ENCODE data around the gene ZNF805.

ZNF805 gene

DNA sequence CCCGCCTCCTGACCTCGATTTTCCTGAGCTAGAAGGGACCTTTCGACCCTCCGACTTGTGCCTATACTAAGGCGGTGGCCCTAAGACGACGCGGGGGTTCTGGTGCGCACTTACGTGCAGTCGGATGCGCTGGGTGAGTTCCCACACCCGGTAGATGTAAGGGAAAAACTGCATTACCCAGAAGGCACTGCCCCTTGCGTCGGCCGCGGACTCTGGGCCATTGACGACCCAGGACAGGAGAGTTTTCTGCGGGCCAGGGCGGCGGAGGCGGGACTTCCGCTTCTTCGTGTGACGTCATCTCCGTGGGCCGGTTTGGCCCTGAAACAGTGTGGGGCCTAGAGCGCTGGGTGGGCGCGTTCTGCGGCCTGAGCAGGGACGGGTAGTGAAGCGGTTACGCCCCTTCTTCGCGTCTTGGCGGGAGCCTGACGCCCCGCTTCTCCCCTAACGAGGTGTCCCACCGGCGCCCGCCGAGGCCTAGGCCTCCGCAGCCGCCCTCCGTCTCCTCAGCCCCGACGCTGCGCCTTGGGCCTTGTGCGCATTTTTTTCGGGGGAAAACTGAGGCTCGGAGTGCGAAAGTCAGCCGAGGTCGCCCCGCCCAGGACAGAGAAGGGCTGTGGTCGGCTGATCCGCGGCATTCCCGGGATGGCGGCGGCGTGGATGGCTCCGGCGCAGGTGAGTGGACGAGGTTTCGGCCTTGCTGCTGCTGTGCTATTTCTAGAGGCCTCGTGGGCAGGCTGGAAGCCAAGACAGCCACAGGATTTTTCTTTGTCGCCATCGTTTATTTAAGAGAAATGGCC lies 39.9 kb downstream of the ZNF805 start, which contains the start of gene ZNF460:
ZNF460 (plus strand) TSS at position 321 of the 797 bp plus-strand sequence; CDS start at position 643, 322 bp downstream.
- H3F3A ChIP-seq (ENCODE audit: insufficient read depth, low read length) = no peaks in the 10 kb centered on the region
- H3K27ac ChIP-seq (ENCODE audit: low read depth, low read length, poor library complexity, severe bottlenecking) = peak within 1 kb of the TSS; percentile 92
- no peaks in the 10 kb centered on the region for H3K9me2 ChIP-seq (ENCODE audit: low read depth, low read length)
- H3K4me2 ChIP-seq (ENCODE audit: low read length) = peak within 1 kb of the TSS; percentile 99
- no peak for TF ChIP-seq EZH2 (IDR thresholded peaks at IDR 0.05; ENCODE audit: borderline replicate concordance, low read length)
- TF ChIP-seq, protein P1, sequence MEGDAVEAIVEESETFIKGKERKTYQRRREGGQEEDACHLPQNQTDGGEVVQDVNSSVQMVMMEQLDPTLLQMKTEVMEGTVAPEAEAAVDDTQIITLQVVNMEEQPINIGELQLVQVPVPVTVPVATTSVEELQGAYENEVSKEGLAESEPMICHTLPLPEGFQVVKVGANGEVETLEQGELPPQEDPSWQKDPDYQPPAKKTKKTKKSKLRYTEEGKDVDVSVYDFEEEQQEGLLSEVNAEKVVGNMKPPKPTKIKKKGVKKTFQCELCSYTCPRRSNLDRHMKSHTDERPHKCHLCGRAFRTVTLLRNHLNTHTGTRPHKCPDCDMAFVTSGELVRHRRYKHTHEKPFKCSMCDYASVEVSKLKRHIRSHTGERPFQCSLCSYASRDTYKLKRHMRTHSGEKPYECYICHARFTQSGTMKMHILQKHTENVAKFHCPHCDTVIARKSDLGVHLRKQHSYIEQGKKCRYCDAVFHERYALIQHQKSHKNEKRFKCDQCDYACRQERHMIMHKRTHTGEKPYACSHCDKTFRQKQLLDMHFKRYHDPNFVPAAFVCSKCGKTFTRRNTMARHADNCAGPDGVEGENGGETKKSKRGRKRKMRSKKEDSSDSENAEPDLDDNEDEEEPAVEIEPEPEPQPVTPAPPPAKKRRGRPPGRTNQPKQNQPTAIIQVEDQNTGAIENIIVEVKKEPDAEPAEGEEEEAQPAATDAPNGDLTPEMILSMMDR (IDR thresholded peaks at IDR 0.05; ENCODE audit: low read length) = no peak
- peak within 1 kb of the TSS; percentile 86 for H3K4me3 ChIP-seq (ENCODE audit: low read depth, low read length, poor library complexity, severe bottlenecking)
- H3K79me2 ChIP-seq (ENCODE audit: insufficient read depth, low read length) = peaks cover 32% of the 10 kb centered on the region
- peak within 1 kb of the TSS; percentile 96 for H3K9ac ChIP-seq (ENCODE audit: low read length)
- H3K27me3 ChIP-seq (ENCODE audit: insufficient read depth, low read length) = no peaks in the 10 kb centered on the region
- H2AFZ ChIP-seq (ENCODE audit: low read length) = peak within 1 kb of the TSS; percentile 47
- no peaks in the 10 kb centered on the region for H4K20me1 ChIP-seq (ENCODE audit: insufficient read depth, low read length)
- peaks cover 25% of the 10 kb centered on the region for H3K4me1 ChIP-seq (ENCODE audit: insufficient read depth, low read length, severe bottlenecking)
- H3K36me3 ChIP-seq (ENCODE audit: insufficient read depth, low read length) = peaks cover 25% of the 10 kb centered on the region
- no peaks in the 10 kb centered on the region for H3K9me3 ChIP-seq (ENCODE audit: low read length)

DNA sequence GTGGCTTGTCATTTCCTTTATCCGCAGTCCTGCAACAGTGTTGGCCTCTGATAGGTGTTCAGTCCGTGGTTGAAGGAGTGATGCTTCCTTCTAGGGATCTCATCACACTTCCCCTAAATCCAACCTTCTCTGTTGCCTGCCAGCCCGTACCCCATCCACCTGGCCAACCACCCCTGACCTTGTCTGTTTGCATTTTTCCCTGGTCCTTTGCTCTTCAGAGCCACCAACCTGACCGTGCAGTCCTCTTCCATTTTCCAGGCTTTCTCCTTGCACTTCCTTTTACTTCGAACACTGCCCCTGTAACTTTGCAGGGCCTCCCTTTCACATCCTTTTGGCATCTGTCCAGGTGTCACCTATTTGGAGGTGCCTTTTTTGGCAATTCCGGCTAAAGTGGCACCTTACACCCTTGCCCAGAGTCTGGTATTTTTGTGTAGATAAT lies 40.5 kb downstream of the ZNF805 start:
- H3K9ac ChIP-seq (ENCODE audit: low read length) = peak overlapping the region; percentile 96
- H4K20me1 ChIP-seq (ENCODE audit: insufficient read depth, low read length) = no peaks in the 10 kb centered on the region
- no peaks in the 10 kb centered on the region for H3K9me3 ChIP-seq (ENCODE audit: low read length)
- H3K4me1 ChIP-seq (ENCODE audit: insufficient read depth, low read length, severe bottlenecking) = peaks cover 25% of the 10 kb centered on the region
- peak overlapping the region; percentile 95 for H3K4me2 ChIP-seq (ENCODE audit: low read length)
- H2AFZ ChIP-seq (ENCODE audit: low read length) = no peak overlapping the region
- H3K27me3 ChIP-seq (ENCODE audit: insufficient read depth, low read length) = no peaks in the 10 kb centered on the region
- peak overlapping the region; percentile 86 for H3K4me3 ChIP-seq (ENCODE audit: low read depth, low read length, poor library complexity, severe bottlenecking)
- no peaks in the 10 kb centered on the region for H3F3A ChIP-seq (ENCODE audit: insufficient read depth, low read length)
- no peaks in the 10 kb centered on the region for H3K9me2 ChIP-seq (ENCODE audit: low read depth, low read length)
- peak overlapping the region; percentile 92 for H3K27ac ChIP-seq (ENCODE audit: low read depth, low read length, poor library complexity, severe bottlenecking)
- H3K36me3 ChIP-seq (ENCODE audit: insufficient read depth, low read length) = peaks cover 31% of the 10 kb centered on the region
- H3K79me2 ChIP-seq (ENCODE audit: insufficient read depth, low read length) = peaks cover 32% of the 10 kb centered on the region
- TF ChIP-seq EZH2 (IDR thresholded peaks at IDR 0.05; ENCODE audit: borderline replicate concordance, low read length) = no peak
- TF ChIP-seq, protein P1 (IDR thresholded peaks at IDR 0.05; ENCODE audit: low read length) = no peak

DNA sequence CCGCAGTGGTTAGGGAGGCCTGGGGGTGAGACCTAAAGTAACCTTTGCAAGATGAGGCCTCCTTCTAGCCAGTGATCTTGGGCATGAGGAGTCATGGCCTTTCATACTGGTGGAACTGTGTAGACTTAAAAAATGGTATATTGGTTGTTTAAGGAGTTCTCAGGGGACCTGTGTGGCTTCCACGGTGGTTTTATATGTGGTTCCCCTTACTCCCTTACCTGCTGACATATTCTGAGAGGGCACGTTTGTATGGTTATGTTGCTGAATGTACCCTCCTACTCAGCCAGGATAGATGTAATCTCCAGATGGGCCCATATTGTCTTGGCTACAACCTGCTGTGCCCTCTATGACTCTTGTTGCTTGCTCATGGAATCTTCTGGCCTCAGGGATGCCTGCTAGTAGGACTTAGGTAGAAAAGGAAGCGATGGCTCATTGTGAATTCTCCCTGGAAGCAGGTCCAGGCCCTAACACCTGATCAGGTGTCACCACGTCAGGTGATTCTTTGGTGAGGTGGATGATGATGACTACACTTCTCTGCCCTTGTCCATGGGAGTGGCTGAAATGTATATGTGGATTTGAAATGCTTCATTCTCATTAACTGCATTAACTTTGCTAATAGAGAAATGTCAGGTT lies 41.7 kb downstream of the ZNF805 start:
- H2AFZ ChIP-seq (ENCODE audit: low read length) = no peak overlapping the region
- no peak overlapping the region for H3K27ac ChIP-seq (ENCODE audit: low read depth, low read length, poor library complexity, severe bottlenecking)
- H3K4me3 ChIP-seq (ENCODE audit: low read depth, low read length, poor library complexity, severe bottlenecking) = peak overlapping the region; percentile 86
- no peaks in the 10 kb centered on the region for H3K27me3 ChIP-seq (ENCODE audit: insufficient read depth, low read length)
- H3K79me2 ChIP-seq (ENCODE audit: insufficient read depth, low read length) = peaks cover 39% of the 10 kb centered on the region
- TF ChIP-seq, protein P1 (IDR thresholded peaks at IDR 0.05; ENCODE audit: low read length) = no peak
- no peak for TF ChIP-seq EZH2 (IDR thresholded peaks at IDR 0.05; ENCODE audit: borderline replicate concordance, low read length)
- H3K4me2 ChIP-seq (ENCODE audit: low read length) = peak overlapping the region; percentile 95
- peaks cover 42% of the 10 kb centered on the region for H3K36me3 ChIP-seq (ENCODE audit: insufficient read depth, low read length)
- no peaks in the 10 kb centered on the region for H3F3A ChIP-seq (ENCODE audit: insufficient read depth, low read length)
- H4K20me1 ChIP-seq (ENCODE audit: insufficient read depth, low read length) = no peaks in the 10 kb centered on the region
- H3K4me1 ChIP-seq (ENCODE audit: insufficient read depth, low read length, severe bottlenecking) = peaks cover 25% of the 10 kb centered on the region
- no peaks in the 10 kb centered on the region for H3K9me3 ChIP-seq (ENCODE audit: low read length)
- peak overlapping the region; percentile 39; the same call in 1 of the 2 replicates for H3K9ac ChIP-seq (ENCODE audit: low read length)
- no peaks in the 10 kb centered on the region for H3K9me2 ChIP-seq (ENCODE audit: low read depth, low read length)

Data from OCI-LY1 (cell line).